IPS-18a (cell line): Measurements from ENCODE around the gene CASP3.

ENCODE experiments used
- H3K27ac ChIP-seq: one replicate; pipeline ENCODE4 v1.5.1; 2013; ENCODE audit warnings: low read length
- H3K27me3 ChIP-seq: one replicate; pipeline ENCODE4 v1.6.1; 2013; ENCODE audit warnings: mild to moderate bottlenecking, low read length; ENCODE audit not compliant: control insufficient read depth, insufficient read depth
- H3K36me3 ChIP-seq: one replicate; pipeline ENCODE4 v1.6.1; 2013; ENCODE audit warnings: low read depth, low read length; ENCODE audit not compliant: control insufficient read depth
- H3K4me1 ChIP-seq: one replicate; pipeline ENCODE4 v1.6.1; 2013; ENCODE audit warnings: low read depth, low read length; ENCODE audit not compliant: control insufficient read depth
- H3K4me3 ChIP-seq: one replicate; pipeline ENCODE4 v1.5.1; 2013; ENCODE audit warnings: low read length
- H3K9ac ChIP-seq: one replicate; pipeline ENCODE4 v1.6.1; 2013; ENCODE audit warnings: mild to moderate bottlenecking, low read length, moderate library complexity
- H3K9me3 ChIP-seq: one replicate; pipeline ENCODE4 v1.6.1; 2013; ENCODE audit warnings: low read depth, low read length; ENCODE audit not compliant: control insufficient read depth

Gene CASP3

GRCh38 chr4:184649026-184649970 is at the start of gene CASP3, which contains the start of gene PRIMPOL:
TSS of gene CASP3 (minus strand) at chr4:184649447. CDS start at chr4:184638453, 10,994 bp downstream.
TSS of gene PRIMPOL (plus strand) at chr4:184649738. CDS start at chr4:184657141, 7,403 bp downstream.
- H3K36me3 ChIP-seq, result peaks cover 4% of the 10 kb centered on the region
- no peaks in the 10 kb centered on the region for H3K9me3 ChIP-seq
- peak within 1 kb of the TSS; percentile 87 for H3K27ac ChIP-seq
- H3K4me3 ChIP-seq, result peak within 1 kb of the TSS; percentile 98
- H3K4me1 ChIP-seq, result peaks cover 36% of the 10 kb centered on the region
- H3K9ac ChIP-seq, result peak within 1 kb of the TSS; percentile 82
- H3K27me3 ChIP-seq, result no peaks in the 10 kb centered on the region

GRCh38 chr4:184697956-184698355 is 48.7 kb upstream of the CASP3 start:
- Histone ChIP-seq H3K4me1 (no peaks in the 10 kb centered on the region), H3K9me3 (no peaks in the 10 kb centered on the region), H3K9ac (no peak overlapping the region), H3K27ac (no peak overlapping the region), H3K27me3 (no peaks in the 10 kb centered on the region), H3K4me3 (no peak overlapping the region), H3K36me3 (peaks cover 75% of the 10 kb centered on the region)

- Histone ChIP-seq H3K36me3 (peaks cover 59% of the 10 kb centered on the region), H3K4me3 (no peak overlapping the region), H3K9me3 (no peaks in the 10 kb centered on the region), H3K27ac (no peak overlapping the region), H3K9ac (no peak overlapping the region), H3K27me3 (no peaks in the 10 kb centered on the region), H3K4me1 (no peaks in the 10 kb centered on the region)
Observed at GRCh38 chr4:184695178-184695896, 46.1 kb upstream of the CASP3 start.

GRCh38 chr4:184694412-184694956 is 45.2 kb upstream of the CASP3 start:
- no peaks in the 10 kb centered on the region for H3K27me3 ChIP-seq
- H3K36me3 ChIP-seq, result peaks cover 54% of the 10 kb centered on the region
- no peaks in the 10 kb centered on the region for H3K4me1 ChIP-seq
- H3K27ac ChIP-seq, result no peak overlapping the region
- H3K9ac ChIP-seq, result no peak overlapping the region
- no peaks in the 10 kb centered on the region for H3K9me3 ChIP-seq
- no peak overlapping the region for H3K4me3 ChIP-seq

- Histone ChIP-seq H3K9ac (no peak overlapping the region), H3K27me3 (no peaks in the 10 kb centered on the region), H3K9me3 (no peaks in the 10 kb centered on the region), H3K4me3 (no peak overlapping the region), H3K27ac (no peak overlapping the region), H3K4me1 (peaks cover 7% of the 10 kb centered on the region), H3K36me3 (peaks cover 53% of the 10 kb centered on the region)
Observed at GRCh38 chr4:184693056-184693455, 43.8 kb upstream of the CASP3 start.

- Histone ChIP-seq H3K4me1 (peaks cover 9% of the 10 kb centered on the region), H3K4me3 (no peak overlapping the region), H3K9ac (no peak overlapping the region), H3K9me3 (no peaks in the 10 kb centered on the region), H3K27ac (no peak overlapping the region), H3K36me3 (peaks cover 24% of the 10 kb centered on the region), H3K27me3 (no peaks in the 10 kb centered on the region)
Observed at GRCh38 chr4:184689681-184690080, 40.4 kb upstream of the CASP3 start.

GRCh38 chr4:184688447-184688846 is 39.2 kb upstream of the CASP3 start:
- Histone ChIP-seq H3K4me1 (peaks cover 9% of the 10 kb centered on the region), H3K9me3 (no peaks in the 10 kb centered on the region), H3K9ac (no peak overlapping the region), H3K36me3 (peaks cover 11% of the 10 kb centered on the region), H3K27ac (peak overlapping the region; percentile 1), H3K4me3 (no peak overlapping the region), H3K27me3 (no peaks in the 10 kb centered on the region)

- Histone ChIP-seq H3K9me3 (no peaks in the 10 kb centered on the region), H3K4me1 (peaks cover 9% of the 10 kb centered on the region), H3K27ac (peak overlapping the region; percentile 4), H3K4me3 (no peak overlapping the region), H3K9ac (no peak overlapping the region), H3K36me3 (peaks cover 8% of the 10 kb centered on the region), H3K27me3 (no peaks in the 10 kb centered on the region)
Observed at GRCh38 chr4:184688005-184688404, 38.8 kb upstream of the CASP3 start.

- no peak overlapping the region for H3K4me3 ChIP-seq
- H3K9ac ChIP-seq, result no peak overlapping the region
- no peaks in the 10 kb centered on the region for H3K36me3 ChIP-seq
- no peaks in the 10 kb centered on the region for H3K27me3 ChIP-seq
- H3K27ac ChIP-seq, result no peak overlapping the region
- no peaks in the 10 kb centered on the region for H3K9me3 ChIP-seq
- peaks cover 9% of the 10 kb centered on the region for H3K4me1 ChIP-seq
Observed at GRCh38 chr4:184684491-184685189, 35.4 kb upstream of the CASP3 start.

- Histone ChIP-seq H3K9ac (no peak overlapping the region), H3K9me3 (no peaks in the 10 kb centered on the region)
Observed at GRCh38 chr4:184681916-184682315, 32.7 kb upstream of the CASP3 start.

GRCh38 chr4:184680698-184681097 is 31.5 kb upstream of the CASP3 start:
- Histone ChIP-seq H3K9ac (no peak overlapping the region), H3K4me1 (no peaks in the 10 kb centered on the region), H3K36me3 (no peaks in the 10 kb centered on the region), H3K4me3 (no peak overlapping the region), H3K27ac (no peak overlapping the region), H3K9me3 (no peaks in the 10 kb centered on the region), H3K27me3 (no peaks in the 10 kb centered on the region)

More at GRCh38 chr4:184681916-184682315, 32.7 kb upstream of the CASP3 start:
- Histone ChIP-seq H3K27me3 (no peaks in the 10 kb centered on the region), H3K4me1 (no peaks in the 10 kb centered on the region), H3K27ac (no peak overlapping the region), H3K36me3 (no peaks in the 10 kb centered on the region), H3K4me3 (no peak overlapping the region)
